Gastroesophageal sphincter (tissue), 3 donors: ENCODE data around the gene ARSI.

Experiments
- CTCF ChIP-seq, 4 experiments: fragments of 200-600 bp in 2 of 4; fragments of 450-650 bp in 2 of 4; sonication (generic) in 1 of 4; IDR thresholded peaks; one replicate each; pipeline ENCODE4 v1.5.1; 2017 to 2019; ENCODE audit warnings: antibody characterized with exemption in 4 of 4, mild to moderate bottlenecking in 2 of 4, moderate library complexity in 2 of 4
- EP300 ChIP-seq: sonication (generic); formaldehyde crosslinking; IDR thresholded peaks from one replicate; pipeline ENCODE4 v1.6.1; 2017; ENCODE audit warnings: antibody characterized with exemption, mild to moderate bottlenecking
- POLR2A ChIP-seq, 2 donors: fragments of 450-650 bp; IDR thresholded peaks; one replicate each; pipeline ENCODE4 v1.6.1; 2017; ENCODE audit warnings: antibody characterized with exemption in 2 of 2, mild to moderate bottlenecking in 2 of 2, moderate library complexity in 1 of 2
- POLR2AphosphoS5 ChIP-seq: sonication (generic); formaldehyde crosslinking; IDR thresholded peaks from one replicate; pipeline ENCODE4 v1.6.1; 2017; ENCODE audit warnings: antibody characterized with exemption

GRCh38 chr5:150253416-150254208, 49.1 kb downstream of the ARSI start:
- no peak for TF ChIP-seq POLR2AphosphoS5
- no peak for TF ChIP-seq CTCF (IDR thresholded peaks at IDR 0.05)
- no peak for TF ChIP-seq POLR2A (IDR thresholded peaks at IDR 0.05)
- no peak for TF ChIP-seq EP300
